Measurements from ENCODE around the gene TCERG1L.

GRCh38 chr10:131267814-131268095 lies 43.8 kb downstream of the TCERG1L start:
- TF ChIP-seq GATA2 (IDR thresholded peaks at IDR 0.05; ENCODE audit: low read depth, low read length) (no peak), GATA3 (IDR thresholded peaks at IDR 0.05; ENCODE audit: low read depth, low read length) (no peak)
